Activated CD8-positive, alpha-beta T cell treated with anti-CD3 and anti-CD28 coated beads, Interleukin-2, amount 10 ng/mL, durations not matched to agents 7 days and 5 days (primary cell): Measurements from ENCODE around the gene MAP3K1. TPM values are rescaled to one million over a fixed set of nuclear protein-coding genes. Genes with fewer than 3 reads are reported as not detected.
"Not testable (repeated sequence)": the region's sequence is repeated elsewhere in the genome, so short reads cannot be mapped to it uniquely, and the experiment has no call there.

Experiments
- ATAC-seq: fragments of 150-1000 bp; cut with Tn5 transposase; one replicate; pipeline ENCODE4 v1.10.0; 2021; ENCODE audit warnings: moderate library complexity
- CTCF ChIA-PET: fragments of 350-600 bp; sonication (Branson Sonifier 250); formaldehyde crosslinking; loops from one replicate; lab custom pipeline; 2021; ENCODE audit warnings: antibody characterized with exemption; lab: Charles Lee
- POLR2A ChIA-PET: fragments of 350-600 bp; sonication (Branson Sonifier 250); formaldehyde crosslinking; loops from one replicate; lab custom pipeline; 2021; ENCODE audit warnings: antibody characterized with exemption; lab: Charles Lee
- DNase-seq: peaks from one replicate; pipeline ENCODE4 v3.0.0-alpha.2; 2020
- H3K27ac Mint-ChIP-seq: one replicate; pipeline ENCODE4 v1.8.0; 2021; ENCODE audit warnings: mild to moderate bottlenecking, mixed read lengths
- H3K27me3 Mint-ChIP-seq: one replicate; pipeline ENCODE4 v1.8.0; 2021; ENCODE audit warnings: low read depth, mixed read lengths
- H3K36me3 Mint-ChIP-seq: one replicate; pipeline ENCODE4 v1.8.0; 2021; ENCODE audit warnings: low read depth, mixed read lengths
- H3K4me1 Mint-ChIP-seq: one replicate; pipeline ENCODE4 v1.8.0; 2021; ENCODE audit warnings: low read depth, mixed read lengths
- H3K4me3 Mint-ChIP-seq: one replicate; pipeline ENCODE4 v1.8.0; 2021; ENCODE audit warnings: mild to moderate bottlenecking, mixed read lengths
- H3K9me3 Mint-ChIP-seq: one replicate; pipeline ENCODE4 v1.8.0; 2022; ENCODE audit warnings: mixed read lengths; ENCODE audit not compliant: insufficient read depth
- total RNA-seq, 2 experiments: library from RNA; stranded (reverse); gene quantifications; one replicate each; pipeline ENCODE4 v1.2.3, GENCODE V29; 2021

Gene MAP3K1
- total RNA-seq, result 10 to 100 TPM; 24.1 to 25.1 TPM

GRCh38 chr5:56814963-56815657 lies at the start of gene MAP3K1:
TSS of gene MAP3K1 (plus strand) at chr5:56815549. CDS start at chr5:56815574, 25 bp downstream.
- peaks cover 9% of the 10 kb centered on the region for H3K36me3 Mint-ChIP-seq
- H3K27ac Mint-ChIP-seq, result peak within 1 kb of the TSS; percentile 96
- ChIA-PET POLR2A (interaction anchor here (0.6 to 1.1 kb wide), 4 partner anchors 37 to 488 kb away, joined by 3 to 4 read pairs (median 3); no protein-coding TSS in a partner anchor), CTCF (interaction anchor here (1.1 to 1.4 kb wide), 2 partner anchors 13 to 79 kb away, joined by 3 to 5 read pairs; no protein-coding TSS in a partner anchor)
- peak; percentile 75 for ATAC-seq
- peaks cover 35% of the 10 kb centered on the region for H3K4me1 Mint-ChIP-seq
- H3K27me3 Mint-ChIP-seq, result peaks cover 17% of the 10 kb centered on the region
- DNase-seq, result peak; percentile 80
- peak within 1 kb of the TSS; percentile 87 for H3K4me3 Mint-ChIP-seq
- H3K9me3 Mint-ChIP-seq, result no peaks in the 10 kb centered on the region

- H3K36me3 Mint-ChIP-seq, result no peaks in the 10 kb centered on the region
- H3K9me3 Mint-ChIP-seq, result no peaks in the 10 kb centered on the region
- ChIA-PET POLR2A (no interaction called here), CTCF (interaction anchor here (1.4 kb wide), 1 partner anchor 495 kb away, joined by 4 read pairs; no protein-coding TSS in a partner anchor)
- DNase-seq (no peak), ATAC-seq (no peak)
- no peaks in the 10 kb centered on the region for H3K27me3 Mint-ChIP-seq
- H3K27ac Mint-ChIP-seq, result no peak overlapping the region
- H3K4me1 Mint-ChIP-seq, result no peaks in the 10 kb centered on the region
- H3K4me3 Mint-ChIP-seq, result no peak overlapping the region
Measured at GRCh38 chr5:56766926-56767325, 48.4 kb upstream of the MAP3K1 start.

GRCh38 chr5:56769875-56770604 lies 45.3 kb upstream of the MAP3K1 start:
- no peaks in the 10 kb centered on the region for H3K4me1 Mint-ChIP-seq
- POLR2A ChIA-PET, result no interaction called here
- CTCF ChIA-PET, result no interaction called here
- ATAC-seq (no peak), DNase-seq (no peak)
- H3K27me3 Mint-ChIP-seq, result no peaks in the 10 kb centered on the region
- H3K36me3 Mint-ChIP-seq, result no peaks in the 10 kb centered on the region
- H3K27ac Mint-ChIP-seq, result no peak overlapping the region
- H3K9me3 Mint-ChIP-seq, result no peaks in the 10 kb centered on the region
- H3K4me3 Mint-ChIP-seq, result no peak overlapping the region

- Mint-ChIP-seq H3K27ac (no peak overlapping the region), H3K27me3 (no peaks in the 10 kb centered on the region), H3K4me1 (no peaks in the 10 kb centered on the region), H3K36me3 (no peaks in the 10 kb centered on the region), H3K9me3 (no peaks in the 10 kb centered on the region), H3K4me3 (no peak overlapping the region)
- ATAC-seq (no peak), DNase-seq (no peak)
- ChIA-PET POLR2A (interaction anchor here (0.9 kb wide), 1 partner anchor 37 kb away, joined by 3 read pairs; no protein-coding TSS in a partner anchor), CTCF (no interaction called here)
Measured at GRCh38 chr5:56772767-56773166, 42.6 kb upstream of the MAP3K1 start.

- H3K27me3 Mint-ChIP-seq, result no peaks in the 10 kb centered on the region
- ATAC-seq (no peak), DNase-seq (no peak)
- H3K27ac Mint-ChIP-seq, result no peak overlapping the region
- POLR2A ChIA-PET, result no interaction called here
- no peaks in the 10 kb centered on the region for H3K9me3 Mint-ChIP-seq
- H3K4me3 Mint-ChIP-seq, result no peak overlapping the region
- H3K36me3 Mint-ChIP-seq, result no peaks in the 10 kb centered on the region
- CTCF ChIA-PET, result no interaction called here
- no peaks in the 10 kb centered on the region for H3K4me1 Mint-ChIP-seq
Measured at GRCh38 chr5:56774957-56775356, 40.4 kb upstream of the MAP3K1 start.

- POLR2A ChIA-PET, H3K4me3 Mint-ChIP-seq, ATAC-seq, H3K27ac Mint-ChIP-seq, H3K9me3 Mint-ChIP-seq, DNase-seq, CTCF ChIA-PET, H3K36me3 Mint-ChIP-seq, H3K4me1 Mint-ChIP-seq, H3K27me3 Mint-ChIP-seq: not testable (repeated sequence)
Measured at GRCh38 chr5:56776212-56776846, 39.0 kb upstream of the MAP3K1 start.

GRCh38 chr5:56783261-56783660 lies 32.1 kb upstream of the MAP3K1 start:
- Mint-ChIP-seq H3K4me3 (no peak overlapping the region), H3K9me3 (no peaks in the 10 kb centered on the region), H3K36me3 (peaks cover 2% of the 10 kb centered on the region), H3K4me1 (no peaks in the 10 kb centered on the region), H3K27me3 (peaks cover 8% of the 10 kb centered on the region), H3K27ac (no peak overlapping the region)
- DNase-seq, result no peak
- CTCF ChIA-PET, result no interaction called here
- POLR2A ChIA-PET, result no interaction called here
- no peak for ATAC-seq

- no peak overlapping the region for H3K4me3 Mint-ChIP-seq
- H3K27me3 Mint-ChIP-seq, result peaks cover 2% of the 10 kb centered on the region
- H3K9me3 Mint-ChIP-seq, result no peaks in the 10 kb centered on the region
- H3K27ac Mint-ChIP-seq, result no peak overlapping the region
- no peaks in the 10 kb centered on the region for H3K4me1 Mint-ChIP-seq
- ATAC-seq, result no peak
- ChIA-PET POLR2A (no interaction called here), CTCF (no interaction called here)
- no peak for DNase-seq
- H3K36me3 Mint-ChIP-seq, result no peaks in the 10 kb centered on the region
Measured at GRCh38 chr5:56786346-56786745, 29.0 kb upstream of the MAP3K1 start.

GRCh38 chr5:56791396-56791795 lies 24.0 kb upstream of the MAP3K1 start:
- Mint-ChIP-seq H3K27me3 (peaks cover 2% of the 10 kb centered on the region), H3K27ac (no peak overlapping the region), H3K36me3 (no peaks in the 10 kb centered on the region), H3K4me3 (no peak overlapping the region), H3K4me1 (no peaks in the 10 kb centered on the region), H3K9me3 (no peaks in the 10 kb centered on the region)
- ATAC-seq, result no peak
- ChIA-PET POLR2A (no interaction called here), CTCF (no interaction called here)
- no peak for DNase-seq

GRCh38 chr5:56798521-56798920 lies 16.8 kb upstream of the MAP3K1 start:
- DNase-seq, result no peak
- Mint-ChIP-seq H3K9me3 (no peaks in the 10 kb centered on the region), H3K36me3 (no peaks in the 10 kb centered on the region), H3K27ac (no peak overlapping the region), H3K4me1 (no peaks in the 10 kb centered on the region), H3K27me3 (peaks cover 18% of the 10 kb centered on the region), H3K4me3 (no peak overlapping the region)
- ATAC-seq, result no peak
- POLR2A ChIA-PET, result no interaction called here
- CTCF ChIA-PET, result no interaction called here

- H3K27ac Mint-ChIP-seq, result no peak overlapping the region
- peaks cover 4% of the 10 kb centered on the region for H3K9me3 Mint-ChIP-seq
- H3K4me3 Mint-ChIP-seq, result no peak overlapping the region
- H3K36me3 Mint-ChIP-seq, result no peaks in the 10 kb centered on the region
- DNase-seq (no peak), ATAC-seq (no peak)
- H3K4me1 Mint-ChIP-seq, result peaks cover 7% of the 10 kb centered on the region
- CTCF ChIA-PET, result interaction anchor here (1.2 kb wide), 1 partner anchor 11 kb away, joined by 3 read pairs; no protein-coding TSS in a partner anchor
- POLR2A ChIA-PET, result no interaction called here
- peaks cover 18% of the 10 kb centered on the region for H3K27me3 Mint-ChIP-seq
Measured at GRCh38 chr5:56800186-56800585, 15.2 kb upstream of the MAP3K1 start.

- no peak overlapping the region for H3K4me3 Mint-ChIP-seq
- no peak for ATAC-seq
- DNase-seq, result no peak
- H3K27me3 Mint-ChIP-seq, result peaks cover 16% of the 10 kb centered on the region
- POLR2A ChIA-PET, result no interaction called here
- CTCF ChIA-PET, result interaction anchor here (1.2 to 2.2 kb wide), 3 partner anchors 10 to 530 kb away, joined by 3 to 8 read pairs (median 6); no protein-coding TSS in a partner anchor
- no peak overlapping the region for H3K27ac Mint-ChIP-seq
- no peaks in the 10 kb centered on the region for H3K36me3 Mint-ChIP-seq
- peaks cover 7% of the 10 kb centered on the region for H3K4me1 Mint-ChIP-seq
- H3K9me3 Mint-ChIP-seq, result peaks cover 4% of the 10 kb centered on the region
Measured at GRCh38 chr5:56801256-56801655, 14.1 kb upstream of the MAP3K1 start.
